ENCODE data around the gene HSD17B12. TPM values are rescaled to one million over a fixed set of nuclear protein-coding genes. Genes with fewer than 3 reads are reported as not detected.

HSD17B12 gene
- polyA plus RNA-seq, 3 donors = 13.3 to 35.5 (median 30.4) TPM

DNA sequence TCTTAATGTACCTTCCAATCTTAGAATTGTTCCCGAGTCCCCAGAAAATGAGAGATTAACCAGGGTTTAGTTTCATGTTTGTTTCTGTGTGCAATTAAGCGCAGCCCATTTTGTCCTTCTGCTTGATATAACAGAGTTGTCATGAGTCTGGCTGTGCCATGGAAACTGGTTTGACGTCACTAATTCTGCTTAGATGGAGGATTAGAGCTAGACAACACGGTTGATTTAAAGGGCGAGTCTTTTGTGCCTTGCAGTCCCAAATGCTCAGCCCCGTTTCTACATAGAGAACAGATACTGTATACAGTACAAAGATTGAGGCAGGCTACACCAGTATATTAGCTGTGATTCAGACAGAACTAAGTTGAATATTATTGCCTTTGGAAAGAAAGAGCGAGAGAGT, 154.6 kb downstream of the HSD17B12 start:
- TF ChIP-seq, protein P1, sequence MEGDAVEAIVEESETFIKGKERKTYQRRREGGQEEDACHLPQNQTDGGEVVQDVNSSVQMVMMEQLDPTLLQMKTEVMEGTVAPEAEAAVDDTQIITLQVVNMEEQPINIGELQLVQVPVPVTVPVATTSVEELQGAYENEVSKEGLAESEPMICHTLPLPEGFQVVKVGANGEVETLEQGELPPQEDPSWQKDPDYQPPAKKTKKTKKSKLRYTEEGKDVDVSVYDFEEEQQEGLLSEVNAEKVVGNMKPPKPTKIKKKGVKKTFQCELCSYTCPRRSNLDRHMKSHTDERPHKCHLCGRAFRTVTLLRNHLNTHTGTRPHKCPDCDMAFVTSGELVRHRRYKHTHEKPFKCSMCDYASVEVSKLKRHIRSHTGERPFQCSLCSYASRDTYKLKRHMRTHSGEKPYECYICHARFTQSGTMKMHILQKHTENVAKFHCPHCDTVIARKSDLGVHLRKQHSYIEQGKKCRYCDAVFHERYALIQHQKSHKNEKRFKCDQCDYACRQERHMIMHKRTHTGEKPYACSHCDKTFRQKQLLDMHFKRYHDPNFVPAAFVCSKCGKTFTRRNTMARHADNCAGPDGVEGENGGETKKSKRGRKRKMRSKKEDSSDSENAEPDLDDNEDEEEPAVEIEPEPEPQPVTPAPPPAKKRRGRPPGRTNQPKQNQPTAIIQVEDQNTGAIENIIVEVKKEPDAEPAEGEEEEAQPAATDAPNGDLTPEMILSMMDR (IDR thresholded peaks at IDR 0.05) = no peak
- WGBS (ENCODE audit: insufficient coverage) = 100% methylated on average over 3 of the region's 7 CpGs
- no peaks in the 10 kb centered on the region for H3K9me3 Mint-ChIP-seq

DNA sequence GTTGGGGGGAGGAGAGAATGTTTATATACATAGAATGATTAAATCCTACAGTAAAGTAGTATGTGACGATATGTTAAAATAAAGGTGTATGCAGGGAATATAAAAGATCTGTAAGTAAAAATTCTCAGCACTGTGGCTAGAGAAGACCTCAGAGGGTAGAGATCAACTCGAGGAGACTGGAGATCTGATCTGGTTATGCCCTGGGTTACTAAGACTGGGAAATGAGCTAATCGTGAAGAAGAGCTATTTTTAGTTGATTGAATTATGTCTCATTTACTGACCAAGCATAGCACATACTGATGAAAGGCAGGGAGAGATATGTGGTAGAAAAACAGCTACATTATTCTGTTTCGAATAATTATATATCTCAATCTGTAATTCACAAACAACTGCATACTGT, 157.3 kb downstream of the HSD17B12 start:
- no peaks in the 10 kb centered on the region for H3K9me3 Mint-ChIP-seq
- no peak overlapping the region for H3K27ac ChIP-seq (ENCODE audit: low read depth in 1 of 2, low read length in 2 of 2)
- H3K4me1 ChIP-seq (ENCODE audit: control insufficient read depth in 1 of 2, insufficient read depth in 2 of 2, low read length in 2 of 2) = peaks cover 7 to 11% of the 10 kb centered on the region in 2 donors
- no peaks in the 10 kb centered on the region for H3K27me3 Mint-ChIP-seq (ENCODE audit: low read depth in 3 of 3)
- no CpG with 5 or more reads among the region's 4 CpGs for WGBS (ENCODE audit: insufficient coverage)
- H3K4me2 ChIP-seq (replicated peaks; ENCODE audit: extremely low read depth, low read length, poor library complexity, severe bottlenecking) = no peak overlapping the region
- H3K36me3 Mint-ChIP-seq = peaks cover 32 to 48% of the 10 kb centered on the region in 2 donors
- no peak overlapping the region for H3K27ac Mint-ChIP-seq
- H2AFZ ChIP-seq (ENCODE audit: insufficient read depth, low read depth, low read length, poor library complexity, severe bottlenecking) = no peak overlapping the region
- no peaks in the 10 kb centered on the region for H3K79me2 ChIP-seq (ENCODE audit: insufficient read depth, low read length)
- no peaks in the 10 kb centered on the region for H3K27me3 ChIP-seq (ENCODE audit: control insufficient read depth in 2 of 2, insufficient read depth in 2 of 2, low read length in 2 of 2)
- no peak overlapping the region for H3K4me3 ChIP-seq (replicated peaks in 1 of 3; ENCODE audit: low read depth in 2 of 3, low read length in 3 of 3)
- H3K4me3 Mint-ChIP-seq = no peak overlapping the region
- TF ChIP-seq, protein P1 (IDR thresholded peaks at IDR 0.05) = no peak
- H3K9me3 ChIP-seq (replicated peaks in 1 of 2; ENCODE audit: control insufficient read depth in 1 of 2, insufficient read depth in 1 of 2, low read length in 2 of 2) = no peaks in the 10 kb centered on the region
- peaks cover 7 to 40% of the 10 kb centered on the region in 2 donors for H3K36me3 ChIP-seq (replicated peaks in 1 of 2; ENCODE audit: control insufficient read depth in 1 of 2, insufficient read depth in 2 of 2, low read length in 2 of 2)
- no peaks in the 10 kb centered on the region for H4K20me1 ChIP-seq (ENCODE audit: insufficient read depth, low read length)
- peaks cover 13% of the 10 kb centered on the region for H3K4me1 Mint-ChIP-seq
- no peak overlapping the region for H3K9ac ChIP-seq (ENCODE audit: insufficient read depth, low read length, poor library complexity, severe bottlenecking)
- no peak for DNase-seq
- intact Hi-C loops (cut with micrococcal nuclease) = no loop called here

More for the DNA sequence above, 154.6 kb downstream of the HSD17B12 start:
- Histone ChIP-seq H3K27ac (ENCODE audit: low read depth in 1 of 2, low read length in 2 of 2) (no peak overlapping the region), H2AFZ (ENCODE audit: insufficient read depth, low read depth, low read length, poor library complexity, severe bottlenecking) (no peak overlapping the region), H3K4me2 (replicated peaks; ENCODE audit: extremely low read depth, low read length, poor library complexity, severe bottlenecking) (no peak overlapping the region), H4K20me1 (ENCODE audit: insufficient read depth, low read length) (no peaks in the 10 kb centered on the region), H3K4me1 (ENCODE audit: control insufficient read depth in 1 of 2, insufficient read depth in 2 of 2, low read length in 2 of 2) (peaks cover 7 to 11% of the 10 kb centered on the region in 2 donors), H3K27me3 (ENCODE audit: control insufficient read depth in 2 of 2, insufficient read depth in 2 of 2, low read length in 2 of 2) (no peaks in the 10 kb centered on the region), H3K36me3 (replicated peaks in 1 of 2; ENCODE audit: control insufficient read depth in 1 of 2, insufficient read depth in 2 of 2, low read length in 2 of 2) (peaks cover 7 to 35% of the 10 kb centered on the region in 2 donors), H3K9me3 (replicated peaks in 1 of 2; ENCODE audit: control insufficient read depth in 1 of 2, insufficient read depth in 1 of 2, low read length in 2 of 2) (no peaks in the 10 kb centered on the region), H3K4me3 (replicated peaks in 1 of 3; ENCODE audit: low read depth in 2 of 3, low read length in 3 of 3) (no peak overlapping the region), H3K79me2 (ENCODE audit: insufficient read depth, low read length) (no peaks in the 10 kb centered on the region), H3K9ac (ENCODE audit: insufficient read depth, low read length, poor library complexity, severe bottlenecking) (no peak overlapping the region)
- H3K27ac Mint-ChIP-seq = peak overlapping the region in 1 of 7 donors; percentile 5
- peaks cover 25 to 45% of the 10 kb centered on the region in 2 donors for H3K36me3 Mint-ChIP-seq
- intact Hi-C loops (cut with micrococcal nuclease) = no loop called here
- no peak for DNase-seq
- H3K4me1 Mint-ChIP-seq = peaks cover 17% of the 10 kb centered on the region
- H3K4me3 Mint-ChIP-seq = no peak overlapping the region
- H3K27me3 Mint-ChIP-seq (ENCODE audit: low read depth in 3 of 3) = no peaks in the 10 kb centered on the region
